Ishikawa (cell line): Measurements from ENCODE around the gene SLAMF7.
A peak's percentile ranks its signal among the peaks of the same experiment; 100 is the strongest.

Source experiments
- CEBPB ChIP-seq: IDR thresholded peaks from 2 replicates; pipeline ENCODE4 v1.6.1; 2012
- RAD21 ChIP-seq: IDR thresholded peaks from 2 replicates; pipeline ENCODE4 v1.6.1; 2012; ENCODE audit warnings: low read depth
- TAF1 ChIP-seq: IDR thresholded peaks from 2 replicates; pipeline ENCODE4 v1.6.1; 2012; ENCODE audit warnings: low read depth, mild to moderate bottlenecking
- TF ChIP-seq, protein P1 (sequence below): IDR thresholded peaks from 2 replicates; pipeline ENCODE4 v1.6.1; 2012; ENCODE audit warnings: low read depth, mild to moderate bottlenecking

DNA sequence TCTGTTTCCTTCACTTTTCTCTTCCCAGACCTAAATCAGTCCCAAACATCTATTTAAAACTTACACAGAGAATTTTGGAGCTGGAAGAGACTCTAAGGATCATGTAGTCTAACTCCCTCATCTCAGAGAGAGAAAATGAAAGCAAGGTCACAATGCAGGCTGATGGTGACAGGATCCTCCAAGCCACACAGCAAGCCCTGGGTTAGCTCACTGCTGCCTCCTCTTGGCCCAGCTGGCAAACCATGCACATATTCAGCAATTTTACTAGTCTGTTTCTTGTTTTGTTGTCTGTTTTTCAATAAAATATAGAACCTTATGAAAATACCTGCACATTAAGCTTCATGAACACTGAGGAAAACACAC, 29.2 kb downstream of the SLAMF7 start:
- TF ChIP-seq RAD21 (peak; percentile 27; the same call in 1 of the 2 replicates), TAF1 (no peak), CEBPB (no peak)
- TF ChIP-seq, protein P1, sequence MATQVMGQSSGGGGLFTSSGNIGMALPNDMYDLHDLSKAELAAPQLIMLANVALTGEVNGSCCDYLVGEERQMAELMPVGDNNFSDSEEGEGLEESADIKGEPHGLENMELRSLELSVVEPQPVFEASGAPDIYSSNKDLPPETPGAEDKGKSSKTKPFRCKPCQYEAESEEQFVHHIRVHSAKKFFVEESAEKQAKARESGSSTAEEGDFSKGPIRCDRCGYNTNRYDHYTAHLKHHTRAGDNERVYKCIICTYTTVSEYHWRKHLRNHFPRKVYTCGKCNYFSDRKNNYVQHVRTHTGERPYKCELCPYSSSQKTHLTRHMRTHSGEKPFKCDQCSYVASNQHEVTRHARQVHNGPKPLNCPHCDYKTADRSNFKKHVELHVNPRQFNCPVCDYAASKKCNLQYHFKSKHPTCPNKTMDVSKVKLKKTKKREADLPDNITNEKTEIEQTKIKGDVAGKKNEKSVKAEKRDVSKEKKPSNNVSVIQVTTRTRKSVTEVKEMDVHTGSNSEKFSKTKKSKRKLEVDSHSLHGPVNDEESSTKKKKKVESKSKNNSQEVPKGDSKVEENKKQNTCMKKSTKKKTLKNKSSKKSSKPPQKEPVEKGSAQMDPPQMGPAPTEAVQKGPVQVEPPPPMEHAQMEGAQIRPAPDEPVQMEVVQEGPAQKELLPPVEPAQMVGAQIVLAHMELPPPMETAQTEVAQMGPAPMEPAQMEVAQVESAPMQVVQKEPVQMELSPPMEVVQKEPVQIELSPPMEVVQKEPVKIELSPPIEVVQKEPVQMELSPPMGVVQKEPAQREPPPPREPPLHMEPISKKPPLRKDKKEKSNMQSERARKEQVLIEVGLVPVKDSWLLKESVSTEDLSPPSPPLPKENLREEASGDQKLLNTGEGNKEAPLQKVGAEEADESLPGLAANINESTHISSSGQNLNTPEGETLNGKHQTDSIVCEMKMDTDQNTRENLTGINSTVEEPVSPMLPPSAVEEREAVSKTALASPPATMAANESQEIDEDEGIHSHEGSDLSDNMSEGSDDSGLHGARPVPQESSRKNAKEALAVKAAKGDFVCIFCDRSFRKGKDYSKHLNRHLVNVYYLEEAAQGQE = no peak
